Measurements from ENCODE around the gene BBS9. TPM values are rescaled to one million over a fixed set of nuclear protein-coding genes. Genes with fewer than 3 reads are reported as not detected.

The BBS9 gene
- total and polyA plus RNA-seq, 2 experiments from 2014 or later = 27.2 to 66.1 TPM

DNA sequence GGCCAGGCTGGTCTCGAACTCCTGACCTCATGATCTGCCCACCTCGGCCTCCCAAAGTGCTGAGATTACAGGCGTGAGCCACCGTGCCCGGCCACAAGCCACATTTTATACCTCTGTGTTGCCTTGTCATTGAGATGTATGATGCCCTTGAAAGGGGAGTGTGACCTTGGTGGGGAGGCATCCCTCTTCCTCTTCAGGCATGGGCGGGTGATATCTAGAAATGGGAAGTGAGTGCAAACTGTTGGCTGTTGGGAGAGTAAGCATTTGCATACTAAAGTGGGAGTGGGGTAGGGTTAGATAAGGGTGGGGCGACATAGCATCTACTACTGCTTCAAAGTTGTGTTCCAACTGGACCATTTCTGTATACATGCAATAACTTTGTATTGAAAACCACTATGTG is 40.2 kb upstream of the BBS9 start:
- ATAC-seq (no peak), DNase-seq (ENCODE audit: low spot score) (no peak)
- Histone ChIP-seq H3K27me3 (ENCODE audit: insufficient read depth) (no peaks in the 10 kb centered on the region), H3K27ac (ENCODE audit: low read depth) (no peak overlapping the region), H3K36me3 (ENCODE audit: insufficient read depth) (peaks cover under 1% of the 10 kb centered on the region; the same call in 1 of the 2 replicates), H3K79me2 (replicated peaks; ENCODE audit: insufficient read depth) (no peaks in the 10 kb centered on the region), H3F3A (replicated peaks; ENCODE audit: low read depth) (no peaks in the 10 kb centered on the region), H3K4me3 (no peak overlapping the region), H3K4me2 (no peak overlapping the region), H3K4me1 (ENCODE audit: insufficient read depth) (no peaks in the 10 kb centered on the region), H3K9me2 (ENCODE audit: insufficient read depth) (no peaks in the 10 kb centered on the region; the same call in 1 of the 2 replicates), H2AFZ (no peak overlapping the region), H4K20me1 (replicated peaks; ENCODE audit: insufficient read depth) (no peaks in the 10 kb centered on the region)
- Mint-ChIP-seq H3K9me3 (no peaks in the 10 kb centered on the region), H3K4me1 (no peaks in the 10 kb centered on the region), H3K27me3 (ENCODE audit: insufficient read depth, low read depth, poor library complexity) (peaks cover 2% of the 10 kb centered on the region), H3K27ac (no peak overlapping the region), H3K4me3 (no peak overlapping the region), H3K36me3 (ENCODE audit: low read depth) (no peaks in the 10 kb centered on the region; the same call in 1 of the 3 replicates)
- TF ChIP-seq JUNB (IDR thresholded peaks at IDR 0.05; ENCODE audit: unreplicated experiment) (no peak), POLR2AphosphoS5 (IDR thresholded peaks at IDR 0.05; ENCODE audit: low read depth) (no peak), CREB1 (CRISPR knock-in tag; IDR thresholded peaks at IDR 0.05; ENCODE audit: low read depth) (no peak), NANOG (IDR thresholded peaks at IDR 0.05; ENCODE audit: borderline replicate concordance) (no peak), ZNF331 (CRISPR knock-in tag; IDR thresholded peaks at IDR 0.05; ENCODE audit: low read depth) (no peak), STAT1 (IDR thresholded peaks at IDR 0.05; ENCODE audit: unreplicated experiment) (no peak), ZNF114 (CRISPR knock-in tag; IDR thresholded peaks at IDR 0.05) (no peak), EZH2 (IDR thresholded peaks at IDR 0.05; ENCODE audit: low read depth, unreplicated experiment) (no peak), EZH2phosphoT487 (IDR thresholded peaks at IDR 0.05; ENCODE audit: unreplicated experiment) (no peak)
- TF ChIP-seq, protein P1, sequence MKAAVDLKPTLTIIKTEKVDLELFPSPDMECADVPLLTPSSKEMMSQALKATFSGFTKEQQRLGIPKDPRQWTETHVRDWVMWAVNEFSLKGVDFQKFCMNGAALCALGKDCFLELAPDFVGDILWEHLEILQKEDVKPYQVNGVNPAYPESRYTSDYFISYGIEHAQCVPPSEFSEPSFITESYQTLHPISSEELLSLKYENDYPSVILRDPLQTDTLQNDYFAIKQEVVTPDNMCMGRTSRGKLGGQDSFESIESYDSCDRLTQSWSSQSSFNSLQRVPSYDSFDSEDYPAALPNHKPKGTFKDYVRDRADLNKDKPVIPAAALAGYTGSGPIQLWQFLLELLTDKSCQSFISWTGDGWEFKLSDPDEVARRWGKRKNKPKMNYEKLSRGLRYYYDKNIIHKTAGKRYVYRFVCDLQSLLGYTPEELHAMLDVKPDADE (IDR thresholded peaks at IDR 0.05) = no peak
- TF ChIP-seq, protein P2, sequence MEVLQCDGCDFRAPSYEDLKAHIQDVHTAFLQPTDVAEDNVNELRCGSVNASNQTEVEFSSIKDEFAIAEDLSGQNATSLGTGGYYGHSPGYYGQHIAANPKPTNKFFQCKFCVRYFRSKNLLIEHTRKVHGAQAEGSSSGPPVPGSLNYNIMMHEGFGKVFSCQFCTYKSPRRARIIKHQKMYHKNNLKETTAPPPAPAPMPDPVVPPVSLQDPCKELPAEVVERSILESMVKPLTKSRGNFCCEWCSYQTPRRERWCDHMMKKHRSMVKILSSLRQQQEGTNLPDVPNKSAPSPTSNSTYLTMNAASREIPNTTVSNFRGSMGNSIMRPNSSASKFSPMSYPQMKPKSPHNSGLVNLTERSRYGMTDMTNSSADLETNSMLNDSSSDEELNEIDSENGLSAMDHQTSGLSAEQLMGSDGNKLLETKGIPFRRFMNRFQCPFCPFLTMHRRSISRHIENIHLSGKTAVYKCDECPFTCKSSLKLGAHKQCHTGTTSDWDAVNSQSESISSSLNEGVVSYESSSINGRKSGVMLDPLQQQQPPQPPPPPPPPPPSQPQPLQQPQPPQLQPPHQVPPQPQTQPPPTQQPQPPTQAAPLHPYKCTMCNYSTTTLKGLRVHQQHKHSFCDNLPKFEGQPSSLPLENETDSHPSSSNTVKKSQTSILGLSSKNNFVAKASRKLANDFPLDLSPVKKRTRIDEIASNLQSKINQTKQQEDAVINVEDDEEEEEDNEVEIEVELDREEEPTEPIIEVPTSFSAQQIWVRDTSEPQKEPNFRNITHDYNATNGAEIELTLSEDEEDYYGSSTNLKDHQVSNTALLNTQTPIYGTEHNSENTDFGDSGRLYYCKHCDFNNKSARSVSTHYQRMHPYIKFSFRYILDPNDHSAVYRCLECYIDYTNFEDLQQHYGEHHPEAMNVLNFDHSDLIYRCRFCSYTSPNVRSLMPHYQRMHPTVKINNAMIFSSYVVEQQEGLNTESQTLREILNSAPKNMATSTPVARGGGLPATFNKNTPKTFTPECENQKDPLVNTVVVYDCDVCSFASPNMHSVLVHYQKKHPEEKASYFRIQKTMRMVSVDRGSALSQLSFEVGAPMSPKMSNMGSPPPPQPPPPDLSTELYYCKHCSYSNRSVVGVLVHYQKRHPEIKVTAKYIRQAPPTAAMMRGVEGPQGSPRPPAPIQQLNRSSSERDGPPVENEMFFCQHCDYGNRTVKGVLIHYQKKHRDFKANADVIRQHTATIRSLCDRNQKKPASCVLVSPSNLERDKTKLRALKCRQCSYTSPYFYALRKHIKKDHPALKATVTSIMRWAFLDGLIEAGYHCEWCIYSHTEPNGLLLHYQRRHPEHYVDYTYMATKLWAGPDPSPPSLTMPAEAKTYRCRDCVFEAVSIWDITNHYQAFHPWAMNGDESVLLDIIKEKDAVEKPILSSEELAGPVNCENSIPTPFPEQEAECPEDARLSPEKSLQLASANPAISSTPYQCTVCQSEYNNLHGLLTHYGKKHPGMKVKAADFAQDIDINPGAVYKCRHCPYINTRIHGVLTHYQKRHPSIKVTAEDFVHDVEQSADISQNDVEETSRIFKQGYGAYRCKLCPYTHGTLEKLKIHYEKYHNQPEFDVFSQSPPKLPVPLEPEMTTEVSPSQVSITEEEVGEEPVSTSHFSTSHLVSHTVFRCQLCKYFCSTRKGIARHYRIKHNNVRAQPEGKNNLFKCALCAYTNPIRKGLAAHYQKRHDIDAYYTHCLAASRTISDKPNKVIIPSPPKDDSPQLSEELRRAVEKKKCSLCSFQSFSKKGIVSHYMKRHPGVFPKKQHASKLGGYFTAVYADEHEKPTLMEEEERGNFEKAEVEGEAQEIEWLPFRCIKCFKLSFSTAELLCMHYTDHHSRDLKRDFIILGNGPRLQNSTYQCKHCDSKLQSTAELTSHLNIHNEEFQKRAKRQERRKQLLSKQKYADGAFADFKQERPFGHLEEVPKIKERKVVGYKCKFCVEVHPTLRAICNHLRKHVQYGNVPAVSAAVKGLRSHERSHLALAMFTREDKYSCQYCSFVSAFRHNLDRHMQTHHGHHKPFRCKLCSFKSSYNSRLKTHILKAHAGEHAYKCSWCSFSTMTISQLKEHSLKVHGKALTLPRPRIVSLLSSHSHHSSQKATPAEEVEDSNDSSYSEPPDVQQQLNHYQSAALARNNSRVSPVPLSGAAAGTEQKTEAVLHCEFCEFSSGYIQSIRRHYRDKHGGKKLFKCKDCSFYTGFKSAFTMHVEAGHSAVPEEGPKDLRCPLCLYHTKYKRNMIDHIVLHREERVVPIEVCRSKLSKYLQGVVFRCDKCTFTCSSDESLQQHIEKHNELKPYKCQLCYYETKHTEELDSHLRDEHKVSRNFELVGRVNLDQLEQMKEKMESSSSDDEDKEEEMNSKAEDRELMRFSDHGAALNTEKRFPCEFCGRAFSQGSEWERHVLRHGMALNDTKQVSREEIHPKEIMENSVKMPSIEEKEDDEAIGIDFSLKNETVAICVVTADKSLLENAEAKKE (CRISPR knock-in tag; IDR thresholded peaks at IDR 0.05) = no peak
- TF ChIP-seq, protein P3, sequence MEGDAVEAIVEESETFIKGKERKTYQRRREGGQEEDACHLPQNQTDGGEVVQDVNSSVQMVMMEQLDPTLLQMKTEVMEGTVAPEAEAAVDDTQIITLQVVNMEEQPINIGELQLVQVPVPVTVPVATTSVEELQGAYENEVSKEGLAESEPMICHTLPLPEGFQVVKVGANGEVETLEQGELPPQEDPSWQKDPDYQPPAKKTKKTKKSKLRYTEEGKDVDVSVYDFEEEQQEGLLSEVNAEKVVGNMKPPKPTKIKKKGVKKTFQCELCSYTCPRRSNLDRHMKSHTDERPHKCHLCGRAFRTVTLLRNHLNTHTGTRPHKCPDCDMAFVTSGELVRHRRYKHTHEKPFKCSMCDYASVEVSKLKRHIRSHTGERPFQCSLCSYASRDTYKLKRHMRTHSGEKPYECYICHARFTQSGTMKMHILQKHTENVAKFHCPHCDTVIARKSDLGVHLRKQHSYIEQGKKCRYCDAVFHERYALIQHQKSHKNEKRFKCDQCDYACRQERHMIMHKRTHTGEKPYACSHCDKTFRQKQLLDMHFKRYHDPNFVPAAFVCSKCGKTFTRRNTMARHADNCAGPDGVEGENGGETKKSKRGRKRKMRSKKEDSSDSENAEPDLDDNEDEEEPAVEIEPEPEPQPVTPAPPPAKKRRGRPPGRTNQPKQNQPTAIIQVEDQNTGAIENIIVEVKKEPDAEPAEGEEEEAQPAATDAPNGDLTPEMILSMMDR (conservative IDR thresholded peaks at IDR 0.05; ENCODE audit: low read depth in 2 of 2) = no peak
- TF ChIP-seq, protein P4, sequence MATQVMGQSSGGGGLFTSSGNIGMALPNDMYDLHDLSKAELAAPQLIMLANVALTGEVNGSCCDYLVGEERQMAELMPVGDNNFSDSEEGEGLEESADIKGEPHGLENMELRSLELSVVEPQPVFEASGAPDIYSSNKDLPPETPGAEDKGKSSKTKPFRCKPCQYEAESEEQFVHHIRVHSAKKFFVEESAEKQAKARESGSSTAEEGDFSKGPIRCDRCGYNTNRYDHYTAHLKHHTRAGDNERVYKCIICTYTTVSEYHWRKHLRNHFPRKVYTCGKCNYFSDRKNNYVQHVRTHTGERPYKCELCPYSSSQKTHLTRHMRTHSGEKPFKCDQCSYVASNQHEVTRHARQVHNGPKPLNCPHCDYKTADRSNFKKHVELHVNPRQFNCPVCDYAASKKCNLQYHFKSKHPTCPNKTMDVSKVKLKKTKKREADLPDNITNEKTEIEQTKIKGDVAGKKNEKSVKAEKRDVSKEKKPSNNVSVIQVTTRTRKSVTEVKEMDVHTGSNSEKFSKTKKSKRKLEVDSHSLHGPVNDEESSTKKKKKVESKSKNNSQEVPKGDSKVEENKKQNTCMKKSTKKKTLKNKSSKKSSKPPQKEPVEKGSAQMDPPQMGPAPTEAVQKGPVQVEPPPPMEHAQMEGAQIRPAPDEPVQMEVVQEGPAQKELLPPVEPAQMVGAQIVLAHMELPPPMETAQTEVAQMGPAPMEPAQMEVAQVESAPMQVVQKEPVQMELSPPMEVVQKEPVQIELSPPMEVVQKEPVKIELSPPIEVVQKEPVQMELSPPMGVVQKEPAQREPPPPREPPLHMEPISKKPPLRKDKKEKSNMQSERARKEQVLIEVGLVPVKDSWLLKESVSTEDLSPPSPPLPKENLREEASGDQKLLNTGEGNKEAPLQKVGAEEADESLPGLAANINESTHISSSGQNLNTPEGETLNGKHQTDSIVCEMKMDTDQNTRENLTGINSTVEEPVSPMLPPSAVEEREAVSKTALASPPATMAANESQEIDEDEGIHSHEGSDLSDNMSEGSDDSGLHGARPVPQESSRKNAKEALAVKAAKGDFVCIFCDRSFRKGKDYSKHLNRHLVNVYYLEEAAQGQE (IDR thresholded peaks at IDR 0.05; ENCODE audit: unreplicated experiment) = no peak

Measured in GM23338 (cell line).